ENCODE results near the gene KRT86.
"Not testable (repeated sequence)": the region's sequence is repeated elsewhere in the genome, so short reads cannot be mapped to it uniquely, and the experiment has no call there.

The KRT86 gene

GRCh38 chr12:52307836-52308805 lies 33.7 kb downstream of the KRT86 start:
- no peaks in the 10 kb centered on the region for H3K9me3 ChIP-seq (ENCODE audit: control insufficient read depth, low read length)
- DNase-seq, result no peak
- no peak overlapping the region for H3K27ac ChIP-seq (ENCODE audit: insufficient read depth, low read length, poor library complexity, severe bottlenecking)
- H3K27me3 ChIP-seq (replicated peaks; ENCODE audit: control insufficient read depth, insufficient read depth, low read length, poor library complexity, severe bottlenecking), result peaks cover 3% of the 10 kb centered on the region
- H3K4me3 ChIP-seq (ENCODE audit: insufficient read depth, low read depth, low read length, poor library complexity, severe bottlenecking), result no peak overlapping the region
- H3K36me3 ChIP-seq (ENCODE audit: control insufficient read depth, insufficient read depth, low read length), result no peaks in the 10 kb centered on the region
- H3K4me1 ChIP-seq (ENCODE audit: control insufficient read depth, insufficient read depth, low read length, poor library complexity, severe bottlenecking), result no peaks in the 10 kb centered on the region

- no peak overlapping the region for H3K27ac ChIP-seq (ENCODE audit: insufficient read depth, low read length, poor library complexity, severe bottlenecking)
- DNase-seq, result no peak
- H3K4me3 ChIP-seq (ENCODE audit: insufficient read depth, low read depth, low read length, poor library complexity, severe bottlenecking), result no peak overlapping the region
- H3K4me1 ChIP-seq (ENCODE audit: control insufficient read depth, insufficient read depth, low read length, poor library complexity, severe bottlenecking), result no peaks in the 10 kb centered on the region
- H3K9me3 ChIP-seq (ENCODE audit: control insufficient read depth, low read length), result no peaks in the 10 kb centered on the region
- H3K36me3 ChIP-seq (ENCODE audit: control insufficient read depth, insufficient read depth, low read length), result no peaks in the 10 kb centered on the region
- H3K27me3 ChIP-seq (replicated peaks; ENCODE audit: control insufficient read depth, insufficient read depth, low read length, poor library complexity, severe bottlenecking), result peaks cover 3% of the 10 kb centered on the region
Observed at GRCh38 chr12:52308806-52309425, 34.5 kb downstream of the KRT86 start.

GRCh38 chr12:52310622-52311284 lies 36.3 kb downstream of the KRT86 start:
- Histone ChIP-seq H3K4me1 (ENCODE audit: control insufficient read depth, insufficient read depth, low read length, poor library complexity, severe bottlenecking) (no peaks in the 10 kb centered on the region), H3K9me3 (ENCODE audit: control insufficient read depth, low read length) (no peaks in the 10 kb centered on the region), H3K4me3 (ENCODE audit: insufficient read depth, low read depth, low read length, poor library complexity, severe bottlenecking) (no peak overlapping the region), H3K27me3 (replicated peaks; ENCODE audit: control insufficient read depth, insufficient read depth, low read length, poor library complexity, severe bottlenecking) (peaks cover 3% of the 10 kb centered on the region), H3K36me3 (ENCODE audit: control insufficient read depth, insufficient read depth, low read length) (no peaks in the 10 kb centered on the region), H3K27ac (ENCODE audit: insufficient read depth, low read length, poor library complexity, severe bottlenecking) (no peak overlapping the region)
- DNase-seq, result no peak

- no peaks in the 10 kb centered on the region for H3K9me3 ChIP-seq (ENCODE audit: control insufficient read depth, low read length)
Observed at GRCh38 chr12:52311285-52311648, 36.8 kb downstream of the KRT86 start.

GRCh38 chr12:52312086-52312485 lies 37.6 kb downstream of the KRT86 start:
- DNase-seq, result no peak
- H3K27ac ChIP-seq (ENCODE audit: insufficient read depth, low read length, poor library complexity, severe bottlenecking), result no peak overlapping the region
- H3K36me3 ChIP-seq (ENCODE audit: control insufficient read depth, insufficient read depth, low read length), result no peaks in the 10 kb centered on the region
- no peak overlapping the region for H3K4me3 ChIP-seq (ENCODE audit: insufficient read depth, low read depth, low read length, poor library complexity, severe bottlenecking)
- no peaks in the 10 kb centered on the region for H3K9me3 ChIP-seq (ENCODE audit: control insufficient read depth, low read length)
- peaks cover 3% of the 10 kb centered on the region for H3K27me3 ChIP-seq (replicated peaks; ENCODE audit: control insufficient read depth, insufficient read depth, low read length, poor library complexity, severe bottlenecking)
- H3K4me1 ChIP-seq (ENCODE audit: control insufficient read depth, insufficient read depth, low read length, poor library complexity, severe bottlenecking), result no peaks in the 10 kb centered on the region

More at GRCh38 chr12:52311285-52311648, 36.8 kb downstream of the KRT86 start:
- Histone ChIP-seq H3K4me3 (ENCODE audit: insufficient read depth, low read depth, low read length, poor library complexity, severe bottlenecking) (no peak overlapping the region), H3K27me3 (replicated peaks; ENCODE audit: control insufficient read depth, insufficient read depth, low read length, poor library complexity, severe bottlenecking) (peaks cover 3% of the 10 kb centered on the region), H3K27ac (ENCODE audit: insufficient read depth, low read length, poor library complexity, severe bottlenecking) (no peak overlapping the region), H3K4me1 (ENCODE audit: control insufficient read depth, insufficient read depth, low read length, poor library complexity, severe bottlenecking) (no peaks in the 10 kb centered on the region), H3K36me3 (ENCODE audit: control insufficient read depth, insufficient read depth, low read length) (no peaks in the 10 kb centered on the region)
- no peak for DNase-seq

GRCh38 chr12:52313461-52313860 lies 39.0 kb downstream of the KRT86 start:
- no peaks in the 10 kb centered on the region for H3K4me1 ChIP-seq (ENCODE audit: control insufficient read depth, insufficient read depth, low read length, poor library complexity, severe bottlenecking)
- no peaks in the 10 kb centered on the region for H3K9me3 ChIP-seq (ENCODE audit: control insufficient read depth, low read length)
- H3K27ac ChIP-seq (ENCODE audit: insufficient read depth, low read length, poor library complexity, severe bottlenecking), result no peak overlapping the region
- no peak overlapping the region for H3K4me3 ChIP-seq (ENCODE audit: insufficient read depth, low read depth, low read length, poor library complexity, severe bottlenecking)
- H3K27me3 ChIP-seq (replicated peaks; ENCODE audit: control insufficient read depth, insufficient read depth, low read length, poor library complexity, severe bottlenecking), result peaks cover 3% of the 10 kb centered on the region
- no peak for DNase-seq
- no peaks in the 10 kb centered on the region for H3K36me3 ChIP-seq (ENCODE audit: control insufficient read depth, insufficient read depth, low read length)

- no peaks in the 10 kb centered on the region for H3K9me3 ChIP-seq (ENCODE audit: control insufficient read depth, low read length)
- H3K4me1 ChIP-seq (ENCODE audit: control insufficient read depth, insufficient read depth, low read length, poor library complexity, severe bottlenecking), result no peaks in the 10 kb centered on the region
- no peak overlapping the region for H3K4me3 ChIP-seq (ENCODE audit: insufficient read depth, low read depth, low read length, poor library complexity, severe bottlenecking)
- no peaks in the 10 kb centered on the region for H3K27me3 ChIP-seq (replicated peaks; ENCODE audit: control insufficient read depth, insufficient read depth, low read length, poor library complexity, severe bottlenecking)
- no peaks in the 10 kb centered on the region for H3K36me3 ChIP-seq (ENCODE audit: control insufficient read depth, insufficient read depth, low read length)
- DNase-seq, result no peak
- H3K27ac ChIP-seq (ENCODE audit: insufficient read depth, low read length, poor library complexity, severe bottlenecking), result no peak overlapping the region
Observed at GRCh38 chr12:52313926-52314325, 39.5 kb downstream of the KRT86 start.

GRCh38 chr12:52314511-52314910 lies 40.1 kb downstream of the KRT86 start:
- H3K27ac ChIP-seq (ENCODE audit: insufficient read depth, low read length, poor library complexity, severe bottlenecking), result no peak overlapping the region
- H3K36me3 ChIP-seq (ENCODE audit: control insufficient read depth, insufficient read depth, low read length), result no peaks in the 10 kb centered on the region
- no peaks in the 10 kb centered on the region for H3K9me3 ChIP-seq (ENCODE audit: control insufficient read depth, low read length)
- H3K27me3 ChIP-seq (replicated peaks; ENCODE audit: control insufficient read depth, insufficient read depth, low read length, poor library complexity, severe bottlenecking), result no peaks in the 10 kb centered on the region
- H3K4me1 ChIP-seq (ENCODE audit: control insufficient read depth, insufficient read depth, low read length, poor library complexity, severe bottlenecking), result no peaks in the 10 kb centered on the region
- no peak overlapping the region for H3K4me3 ChIP-seq (ENCODE audit: insufficient read depth, low read depth, low read length, poor library complexity, severe bottlenecking)
- no peak for DNase-seq

GRCh38 chr12:52315721-52316120 lies 41.3 kb downstream of the KRT86 start:
- H3K9me3 ChIP-seq (ENCODE audit: control insufficient read depth, low read length); DNase-seq; H3K27me3 ChIP-seq (replicated peaks; ENCODE audit: control insufficient read depth, insufficient read depth, low read length, poor library complexity, severe bottlenecking); H3K27ac ChIP-seq (ENCODE audit: insufficient read depth, low read length, poor library complexity, severe bottlenecking); H3K4me3 ChIP-seq (ENCODE audit: insufficient read depth, low read depth, low read length, poor library complexity, severe bottlenecking); H3K36me3 ChIP-seq (ENCODE audit: control insufficient read depth, insufficient read depth, low read length); H3K4me1 ChIP-seq (ENCODE audit: control insufficient read depth, insufficient read depth, low read length, poor library complexity, severe bottlenecking): not testable (repeated sequence)

GRCh38 chr12:52316290-52316689 lies 41.8 kb downstream of the KRT86 start:
- Histone ChIP-seq H3K4me1 (ENCODE audit: control insufficient read depth, insufficient read depth, low read length, poor library complexity, severe bottlenecking) (no peaks in the 10 kb centered on the region), H3K36me3 (ENCODE audit: control insufficient read depth, insufficient read depth, low read length) (no peaks in the 10 kb centered on the region), H3K9me3 (ENCODE audit: control insufficient read depth, low read length) (no peaks in the 10 kb centered on the region), H3K27ac (ENCODE audit: insufficient read depth, low read length, poor library complexity, severe bottlenecking) (no peak overlapping the region), H3K4me3 (ENCODE audit: insufficient read depth, low read depth, low read length, poor library complexity, severe bottlenecking) (no peak overlapping the region), H3K27me3 (replicated peaks; ENCODE audit: control insufficient read depth, insufficient read depth, low read length, poor library complexity, severe bottlenecking) (no peaks in the 10 kb centered on the region)
- DNase-seq, result no peak

Measured in effector memory CD4-positive, alpha-beta T cell (primary cell).